Activated T-cell treated with anti-CD3 and anti-CD28 coated beads for 1 hour (primary cell): Measurements from ENCODE around the gene OSBPL10.
"Not testable (repeated sequence)": the region's sequence is repeated elsewhere in the genome, so short reads cannot be mapped to it uniquely, and the experiment has no call there.

Experiments
- DNase-seq: peaks from one replicate; pipeline ENCODE4 v3.0.0-alpha.2; 2020; ENCODE audit warnings: low read depth

Gene OSBPL10

DNA sequence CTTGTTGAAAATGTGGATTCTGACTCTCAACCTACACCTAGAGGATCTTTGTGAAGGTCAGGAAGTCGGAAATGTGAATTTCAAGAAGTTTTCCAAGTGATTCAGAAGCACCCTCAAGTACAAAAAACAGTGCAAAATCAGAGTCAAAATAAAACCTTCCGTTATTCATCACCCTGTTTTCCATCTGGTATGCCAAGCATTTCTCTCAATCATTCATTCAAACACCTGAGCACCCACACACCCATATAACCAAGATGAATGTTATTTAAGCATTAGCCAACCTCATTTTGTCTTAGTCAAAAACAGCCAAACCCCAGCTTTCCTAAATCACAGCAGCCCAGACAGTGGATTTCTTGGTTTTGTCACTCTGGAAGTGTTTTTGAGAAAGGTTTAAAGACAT lies 91.1 kb downstream of the OSBPL10 start:
- DNase-seq: no peak

DNA sequence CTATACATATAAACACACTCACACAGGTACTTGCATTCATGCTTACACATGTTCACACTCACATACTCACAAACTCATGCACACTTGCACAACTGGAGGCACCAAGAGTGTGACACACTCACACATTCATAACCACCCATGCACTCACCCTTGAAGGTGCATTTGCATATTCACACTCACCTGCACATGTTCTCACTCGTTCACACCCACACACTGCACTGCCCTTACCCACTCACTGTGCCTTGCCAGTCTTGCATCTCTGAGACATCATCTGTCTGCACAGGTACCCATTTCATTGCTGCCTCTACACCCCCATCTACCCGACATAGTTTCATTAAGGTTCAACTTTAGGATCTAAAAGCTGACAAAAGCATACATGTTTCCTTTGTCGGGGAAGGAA lies 95.8 kb downstream of the OSBPL10 start:
- no peak for DNase-seq

DNA sequence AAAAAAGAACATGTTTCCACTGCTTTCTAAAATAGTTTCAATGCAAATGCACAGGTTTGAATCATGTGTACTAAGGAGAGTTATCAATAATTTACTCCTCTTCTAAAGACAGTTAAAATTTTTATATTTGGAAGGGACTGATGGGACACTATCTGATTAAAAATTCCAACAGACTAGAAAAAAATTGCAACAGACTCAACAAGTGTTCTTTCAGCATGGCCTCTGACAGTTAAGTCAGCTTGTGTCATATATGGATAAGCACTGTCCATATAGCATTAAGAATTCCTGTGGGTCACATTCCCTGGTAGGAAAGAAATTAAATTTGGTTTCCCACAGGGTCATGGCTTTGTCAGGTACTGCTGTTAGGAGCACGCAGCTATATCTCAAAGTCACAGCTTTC lies 96.8 kb downstream of the OSBPL10 start:
- no peak for DNase-seq

DNA sequence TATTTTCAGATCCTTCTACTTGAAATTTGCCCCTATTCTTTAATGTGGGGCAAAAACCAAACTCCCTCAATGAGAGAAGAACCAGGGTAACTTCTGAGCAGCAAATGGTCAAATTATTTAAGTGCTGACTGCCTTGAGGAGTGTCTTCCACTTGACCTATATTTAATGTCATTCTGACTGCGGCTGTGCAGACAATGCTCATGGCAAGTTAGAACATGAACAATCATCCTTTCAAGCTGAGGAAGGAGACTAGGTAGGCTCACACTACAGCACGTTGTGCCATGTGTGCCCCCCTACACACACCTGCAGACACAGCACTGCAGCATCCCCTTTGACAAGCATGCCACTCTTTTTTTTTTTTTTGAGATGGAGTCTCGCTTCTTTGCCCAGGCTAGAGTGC lies 98.2 kb downstream of the OSBPL10 start:
- DNase-seq: no peak

DNA sequence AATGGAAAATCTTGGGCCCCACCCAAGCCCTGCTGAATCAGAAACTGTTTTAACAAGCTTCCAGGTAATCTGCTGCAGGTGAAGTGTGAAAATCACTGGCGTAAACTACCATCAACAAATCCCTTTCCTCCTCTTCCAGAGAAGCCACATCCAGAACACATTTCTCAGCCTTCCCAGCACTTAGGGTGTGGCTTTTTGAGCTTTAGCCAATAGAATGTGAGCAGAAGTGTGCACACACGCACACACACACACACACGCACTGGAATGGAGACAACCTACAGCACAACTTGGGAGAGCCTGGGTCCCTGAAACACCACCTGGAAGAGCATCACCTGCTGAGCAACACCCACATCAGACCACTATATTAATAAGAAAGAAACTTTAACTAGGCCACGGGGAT lies 98.6 kb downstream of the OSBPL10 start:
- no peak for DNase-seq

DNA sequence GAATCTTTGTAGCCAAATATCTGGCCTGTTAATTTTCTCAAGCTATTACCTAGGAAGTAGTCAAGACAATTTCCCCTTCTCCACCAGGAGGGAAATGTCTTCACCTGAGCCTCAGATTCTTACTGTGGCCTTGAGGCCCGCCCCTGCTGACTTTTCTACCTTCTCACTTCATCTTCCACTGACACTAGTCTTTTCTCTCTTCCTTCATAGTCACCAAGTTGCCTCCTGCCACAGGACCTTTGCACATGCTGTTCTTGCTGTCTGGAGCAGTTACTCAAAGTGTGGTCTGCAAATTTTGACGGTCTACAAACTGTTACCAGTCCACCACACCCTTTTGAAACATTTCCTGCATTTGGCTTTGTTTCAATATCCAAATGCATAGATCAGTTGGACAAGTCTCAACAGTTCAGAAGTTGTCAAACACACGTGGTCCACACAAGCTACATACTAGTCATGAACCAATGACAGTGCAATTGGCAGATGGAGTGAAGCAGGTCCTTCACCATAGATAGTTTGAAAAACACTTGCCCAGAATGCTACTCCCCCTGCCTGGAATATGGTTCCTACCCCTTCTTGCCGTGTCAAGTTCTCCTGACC lies 100.5 kb downstream of the OSBPL10 start:
- no peak for DNase-seq

DNA sequence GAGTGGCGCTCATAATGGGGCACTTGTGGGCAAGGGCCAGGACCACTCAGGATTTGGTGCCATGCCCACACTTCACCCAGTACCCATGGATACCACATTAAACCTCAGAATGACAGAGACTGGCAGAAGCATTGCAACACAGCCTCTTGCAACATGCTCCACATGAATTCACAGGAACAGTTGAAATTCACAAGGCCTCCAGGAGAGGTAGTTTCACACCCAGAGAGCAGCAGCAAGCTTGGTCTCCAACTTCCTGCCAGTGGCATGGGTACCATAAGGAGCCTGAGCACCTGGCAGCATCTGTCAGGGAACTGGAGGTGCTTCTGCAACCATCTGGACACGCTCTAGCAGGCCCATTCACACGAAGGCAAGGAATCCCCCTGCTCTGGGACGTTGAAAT lies 101.0 kb downstream of the OSBPL10 start:
- DNase-seq: no peak

DNA sequence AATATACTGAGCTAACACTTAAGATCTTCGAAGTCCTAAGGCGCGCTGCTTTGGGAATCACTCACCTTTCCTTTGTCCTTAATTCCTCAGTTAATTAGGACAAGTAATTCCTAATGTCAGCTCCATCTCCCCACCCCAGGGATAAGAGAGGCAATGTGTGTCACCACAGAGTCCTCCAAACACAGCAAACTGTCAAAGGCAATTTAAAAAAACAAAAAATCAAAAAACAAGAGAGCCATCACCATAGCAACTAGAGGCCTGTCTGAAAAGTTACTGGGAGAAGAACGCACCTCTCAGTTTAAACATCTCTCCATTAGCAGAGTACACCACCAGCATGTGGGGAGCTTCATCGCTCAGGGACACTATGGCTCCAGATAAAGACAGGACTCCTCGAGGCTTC lies 101.7 kb downstream of the OSBPL10 start:
- no peak for DNase-seq

DNA sequence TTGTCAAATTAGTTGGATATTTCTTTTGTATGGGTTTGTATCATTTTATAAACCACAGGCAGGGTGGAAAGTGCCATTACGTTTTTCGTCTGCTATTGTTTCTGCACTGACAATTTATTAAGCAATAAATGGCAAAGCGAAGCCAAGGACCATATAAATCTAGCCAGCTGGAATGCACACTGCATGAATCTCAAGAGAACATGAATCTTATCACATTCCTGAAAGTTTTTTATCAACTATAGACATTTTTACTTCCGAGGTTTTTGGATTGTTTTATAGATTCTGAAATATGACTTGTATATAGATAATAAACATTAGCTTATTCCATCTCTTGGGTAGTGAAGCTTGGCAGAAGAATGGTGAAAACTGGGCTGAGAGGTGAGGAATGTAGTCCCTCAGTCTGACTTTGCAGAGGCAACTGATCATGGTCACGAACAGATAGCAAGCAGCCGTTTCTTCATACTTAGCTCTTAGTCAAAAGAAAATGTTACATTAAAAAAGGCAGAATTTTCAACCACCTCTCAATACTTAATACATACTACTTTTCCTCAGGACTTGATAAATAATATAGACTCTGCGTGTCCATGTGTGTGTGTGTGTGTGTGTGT lies 102.7 kb downstream of the OSBPL10 start:
- no peak for DNase-seq

DNA sequence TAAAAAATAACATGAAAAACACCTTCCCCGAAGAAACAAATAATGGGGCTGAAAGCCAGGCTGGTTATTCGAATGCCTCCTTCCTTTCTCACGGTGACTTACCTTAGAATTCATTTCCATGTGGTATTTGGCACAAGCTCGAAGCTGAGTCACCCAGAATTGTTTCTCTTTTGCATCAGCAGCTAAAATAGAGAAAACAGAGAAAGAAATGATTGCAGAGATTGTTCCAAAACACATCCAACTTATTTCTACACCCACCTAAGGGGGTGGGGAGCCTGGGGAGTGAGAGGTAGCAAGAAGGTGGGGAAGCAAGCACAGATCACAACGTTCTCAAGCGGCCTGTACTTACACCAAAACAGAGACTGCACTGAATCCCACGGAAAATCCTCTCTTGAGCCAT lies 104.7 kb downstream of the OSBPL10 start:
- no peak for DNase-seq

DNA sequence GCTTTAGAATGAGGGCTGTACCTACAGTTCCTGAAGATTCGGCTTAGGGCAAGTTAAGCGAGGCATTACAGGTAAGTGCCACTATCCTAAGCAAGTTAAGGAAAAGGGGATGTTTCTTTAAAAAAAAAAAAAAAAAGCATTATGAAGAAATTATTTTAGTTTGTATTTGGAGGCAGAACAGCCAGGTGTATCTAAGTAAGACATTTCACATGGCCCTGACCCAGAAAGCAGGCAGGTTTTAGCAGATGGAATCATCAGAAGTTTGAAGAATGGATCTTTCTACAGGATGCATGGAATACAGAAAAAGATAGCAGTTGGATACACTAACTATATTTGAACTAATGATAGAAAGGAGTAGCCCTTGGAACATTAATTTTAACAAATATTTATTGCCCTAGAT lies 105.6 kb downstream of the OSBPL10 start:
- DNase-seq: no peak

DNA sequence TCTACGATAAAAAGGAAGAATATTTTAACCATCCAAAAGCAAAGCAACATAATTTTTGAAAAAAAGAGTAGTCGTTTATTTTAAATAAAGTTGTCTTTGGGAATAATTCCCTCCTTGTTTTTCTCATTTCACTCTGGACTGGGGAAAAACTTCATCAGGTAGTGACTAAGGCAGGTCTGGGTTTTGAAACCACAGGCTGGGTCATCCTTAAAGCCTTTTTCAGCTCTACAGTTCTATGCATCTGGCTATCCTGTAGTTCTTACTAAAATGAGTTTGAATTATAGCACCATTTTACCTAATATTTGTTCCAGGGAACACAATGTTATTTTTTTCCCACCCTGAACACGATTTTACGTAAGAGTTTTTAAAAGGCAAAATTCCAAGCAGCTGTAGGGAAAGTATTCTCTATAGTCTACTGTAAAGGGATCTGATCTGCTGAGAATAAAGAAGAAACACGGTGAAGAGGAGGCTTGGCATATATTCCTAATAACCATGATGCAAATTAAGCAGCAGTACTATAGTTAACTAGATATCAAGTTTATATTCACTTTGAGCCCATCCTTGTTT lies 107.7 kb downstream of the OSBPL10 start:
- DNase-seq: no peak

DNA sequence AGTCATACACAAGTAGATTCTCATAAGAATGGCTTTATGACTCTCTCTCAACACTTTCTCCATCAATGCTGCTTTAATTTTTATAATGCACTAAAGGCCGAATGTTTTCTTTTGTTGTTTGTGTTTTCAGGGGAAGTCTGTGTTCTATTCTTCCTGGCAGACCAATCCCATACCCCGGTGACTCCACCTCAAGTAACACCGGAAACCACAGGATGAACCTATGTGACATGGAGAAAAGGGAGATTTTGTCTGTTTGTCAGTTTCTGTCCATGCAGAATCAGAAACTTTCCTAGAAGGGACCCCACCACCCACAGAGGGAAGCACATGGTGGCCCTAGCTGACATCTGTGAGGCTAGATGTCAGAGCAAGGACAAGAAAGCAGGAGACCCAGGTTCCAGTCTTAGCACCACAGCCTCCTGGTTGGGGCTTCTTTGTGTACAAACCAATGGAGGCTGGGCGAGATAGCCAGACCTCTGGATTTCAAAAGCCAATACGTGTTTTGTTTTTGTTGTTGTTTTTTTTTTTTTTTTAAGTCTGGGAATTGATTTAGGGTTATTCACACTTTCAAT lies 109.0 kb downstream of the OSBPL10 start:
- DNase-seq: no peak

DNA sequence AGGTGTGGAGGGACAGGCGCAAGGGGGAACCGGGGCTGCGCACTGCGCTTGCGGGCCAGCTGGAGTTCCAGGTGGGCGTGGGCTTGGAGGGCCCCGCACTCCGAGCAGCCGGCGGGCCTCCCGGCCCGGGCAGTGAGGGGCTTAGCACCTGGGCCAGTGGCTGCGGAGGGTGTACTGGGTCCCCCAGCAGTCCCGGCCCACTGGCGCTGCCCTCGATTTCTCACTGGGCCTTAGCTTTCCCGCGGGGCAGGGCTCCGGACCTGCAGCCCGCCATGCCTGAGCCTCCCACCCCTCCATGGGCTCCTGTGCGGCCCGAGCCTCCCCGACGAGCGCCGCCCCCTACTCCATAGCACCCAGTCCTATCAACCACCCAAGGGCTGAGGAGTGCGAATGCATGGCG lies 111.0 kb downstream of the OSBPL10 start:
- DNase-seq: not testable (repeated sequence)

DNA sequence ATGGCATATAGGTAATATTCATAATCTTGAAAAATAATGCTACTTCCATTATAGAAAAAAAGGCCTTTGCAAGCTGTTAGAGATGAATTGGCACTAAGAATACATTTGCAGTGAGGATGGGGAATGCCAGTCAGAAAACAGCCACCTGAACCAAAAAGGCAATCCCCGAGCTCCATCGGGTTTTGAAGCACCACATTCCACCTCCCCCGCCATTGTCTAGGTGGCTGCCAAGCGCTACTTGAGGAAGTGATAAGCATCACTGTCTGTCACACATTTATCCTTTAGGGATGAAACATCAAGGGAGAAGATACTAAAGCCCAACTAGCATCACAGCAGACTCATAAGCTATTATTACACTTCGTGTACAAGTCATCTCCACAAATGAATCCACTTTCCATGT lies 112.8 kb downstream of the OSBPL10 start:
- DNase-seq: no peak

DNA sequence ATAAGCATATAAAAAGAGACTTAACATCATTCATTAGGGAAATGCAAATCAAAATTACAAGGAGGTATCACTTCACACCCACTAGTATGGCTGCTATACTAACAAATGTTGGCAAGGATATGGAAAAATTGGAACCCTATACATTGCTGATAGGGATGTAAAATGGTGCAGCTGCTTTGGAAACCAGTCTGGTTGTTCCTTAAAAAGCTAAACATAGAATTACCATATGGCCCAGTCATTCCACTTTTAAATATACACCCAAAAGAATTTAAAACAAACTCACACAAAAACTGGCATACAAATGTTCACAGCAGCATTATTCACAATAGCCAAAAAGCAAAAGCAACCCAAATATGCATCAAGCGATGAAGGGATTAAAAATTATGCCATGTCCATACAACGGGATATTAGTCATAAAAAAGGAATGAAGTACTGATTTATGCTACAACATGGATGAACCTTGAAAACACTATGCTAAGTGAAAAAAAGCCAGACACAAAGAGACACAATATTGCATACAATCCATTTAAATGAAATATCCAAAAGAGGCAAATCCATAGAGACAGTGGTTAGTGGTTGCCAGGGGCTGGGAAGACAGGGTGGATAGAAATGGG lies 118.3 kb downstream of the OSBPL10 start:
- no peak for DNase-seq

DNA sequence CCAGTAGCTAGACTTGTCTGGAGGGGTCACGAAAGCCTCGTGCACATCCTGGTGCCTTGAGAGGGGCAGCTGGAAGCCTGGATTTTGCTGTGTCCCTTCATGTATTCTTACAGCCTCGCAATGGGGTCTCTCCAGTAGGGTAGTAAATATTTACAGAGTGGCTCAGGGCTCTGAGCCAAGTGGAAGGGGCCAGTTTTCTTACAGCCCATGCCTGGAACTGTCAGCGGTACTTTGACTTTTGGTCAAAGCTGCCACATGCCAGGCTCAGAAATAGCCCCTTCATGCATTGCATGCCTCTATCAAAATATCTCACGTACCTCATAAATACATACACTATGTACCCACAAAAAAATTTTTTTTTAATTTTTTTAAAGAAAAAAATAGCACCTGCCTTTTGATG lies 119.2 kb downstream of the OSBPL10 start:
- no peak for DNase-seq

DNA sequence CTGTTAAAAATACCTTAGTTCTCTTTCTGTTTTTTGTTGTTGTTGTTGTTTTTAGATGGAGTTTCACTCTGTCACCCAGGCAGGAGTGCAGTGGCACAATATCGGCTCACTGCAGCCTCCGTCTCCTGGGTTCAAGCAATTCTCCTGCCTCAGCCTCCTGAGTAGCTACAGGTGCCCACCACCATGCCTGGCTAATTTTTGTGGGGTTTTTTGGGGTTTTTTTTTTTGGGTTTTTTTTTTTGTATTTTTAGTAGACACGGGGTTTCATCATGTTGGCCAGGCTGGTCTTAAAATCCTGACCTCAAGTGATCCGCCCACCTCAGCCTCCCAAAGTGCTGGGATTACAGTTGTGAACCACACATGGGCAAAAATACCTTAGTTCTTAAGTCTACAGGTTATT lies 120.4 kb downstream of the OSBPL10 start:
- not testable (repeated sequence) for DNase-seq

DNA sequence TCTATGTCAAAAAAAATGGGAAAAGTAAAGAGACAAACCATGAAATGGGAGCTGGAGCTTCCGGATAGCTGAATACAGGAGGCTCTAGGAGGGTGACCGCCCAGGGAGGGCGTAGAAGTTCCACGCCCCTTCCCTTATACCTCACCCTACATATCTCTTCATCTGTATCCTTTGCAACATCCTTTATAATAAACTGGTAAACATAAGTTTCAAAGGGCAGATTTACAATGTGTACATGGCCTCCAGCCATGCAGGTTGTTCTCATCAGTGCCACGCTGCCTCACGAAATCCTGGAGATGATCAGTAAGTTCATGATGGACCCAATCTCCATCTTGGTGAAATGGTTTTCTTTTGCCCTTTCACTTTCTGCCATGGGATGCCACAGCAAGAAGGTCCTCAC lies 121.8 kb downstream of the OSBPL10 start:
- DNase-seq: no peak

DNA sequence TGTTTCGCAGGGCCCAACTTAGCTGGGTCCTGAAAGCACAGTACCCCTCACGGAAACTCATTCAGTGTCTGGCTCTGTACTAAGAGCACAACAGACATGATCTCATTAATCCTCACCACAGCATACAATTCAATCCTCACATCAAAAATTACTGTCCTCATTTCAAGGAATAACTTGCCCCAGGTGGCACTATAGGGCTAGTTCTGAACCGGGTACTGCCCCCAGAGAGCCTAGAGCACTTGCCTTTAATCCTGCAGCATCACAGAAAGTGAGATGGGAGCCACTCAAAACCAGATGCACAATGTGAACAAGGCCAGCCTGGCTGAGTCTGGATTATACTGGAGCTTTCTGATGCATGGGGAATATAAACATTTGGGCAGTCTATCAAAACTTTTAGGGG lies 122.6 kb downstream of the OSBPL10 start:
- no peak for DNase-seq

DNA sequence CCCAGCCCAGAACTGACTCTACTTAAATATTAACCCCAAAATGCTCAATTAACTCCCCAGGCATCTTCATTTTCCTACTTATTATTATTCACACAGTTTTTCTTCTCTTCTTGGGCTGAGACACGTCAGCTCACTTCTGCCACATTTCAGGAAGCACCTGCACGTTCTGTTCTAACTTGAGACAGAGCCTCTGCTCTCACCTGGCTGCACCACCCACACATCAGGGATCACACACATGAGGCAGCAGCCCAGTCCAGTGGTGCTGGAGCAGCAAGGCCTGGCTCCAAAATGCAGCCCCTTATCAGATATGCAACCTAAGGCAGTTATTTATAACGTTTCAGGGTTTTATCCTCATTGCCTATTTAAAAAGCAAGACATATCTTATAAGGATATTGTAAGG lies 127.5 kb downstream of the OSBPL10 start:
- DNase-seq: no peak

DNA sequence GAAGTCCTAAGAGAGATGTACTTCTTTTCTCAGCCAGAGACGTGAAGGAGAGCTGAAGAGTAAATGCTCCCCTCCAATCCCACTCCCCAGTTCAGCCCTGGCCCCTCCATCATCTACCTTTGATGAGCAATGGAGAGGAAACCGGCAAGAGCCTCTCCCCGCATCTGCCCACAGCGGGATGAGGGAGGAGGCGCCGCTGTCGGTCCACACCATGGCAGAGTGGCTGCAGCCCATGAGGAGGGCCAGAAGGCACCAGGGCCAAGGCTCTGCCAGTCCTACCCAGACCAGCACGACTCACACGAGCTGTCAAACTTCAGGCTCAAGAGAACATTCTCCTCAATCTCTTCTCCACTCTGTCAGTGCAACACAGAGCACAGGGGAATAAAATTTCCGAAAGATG lies 129.8 kb downstream of the OSBPL10 start:
- no peak for DNase-seq

DNA sequence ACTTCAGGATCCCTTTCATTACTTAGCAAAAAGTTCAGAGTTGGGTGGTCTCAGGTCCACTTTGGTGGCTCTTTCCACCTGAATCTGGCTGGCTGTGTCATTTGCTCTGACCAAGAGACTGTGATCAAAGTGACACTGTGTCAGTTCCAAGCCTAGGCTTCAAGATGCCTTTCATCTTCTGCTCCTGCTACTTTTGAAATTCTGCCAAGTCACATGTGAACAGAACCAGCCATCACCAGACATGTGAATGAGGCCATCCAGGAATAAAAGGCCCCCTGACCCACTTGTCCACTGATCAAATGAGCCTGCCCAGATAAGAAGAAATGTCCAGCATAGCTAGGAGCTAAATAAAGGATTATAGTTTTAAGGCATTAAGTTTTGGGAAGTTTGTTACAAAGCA lies 132.2 kb downstream of the OSBPL10 start:
- no peak for DNase-seq
